DMS79 (cell line): ENCODE measurements around the gene KIF2B.
"Not testable (repeated sequence)": the region's sequence is repeated elsewhere in the genome, so short reads cannot be mapped to it uniquely, and the experiment has no call there.

Experiments used
- DNase-seq: peaks from one replicate; lab custom pipeline; 2025; lab: John Stamatoyannopoulos, UW

KIF2B gene, protein sequence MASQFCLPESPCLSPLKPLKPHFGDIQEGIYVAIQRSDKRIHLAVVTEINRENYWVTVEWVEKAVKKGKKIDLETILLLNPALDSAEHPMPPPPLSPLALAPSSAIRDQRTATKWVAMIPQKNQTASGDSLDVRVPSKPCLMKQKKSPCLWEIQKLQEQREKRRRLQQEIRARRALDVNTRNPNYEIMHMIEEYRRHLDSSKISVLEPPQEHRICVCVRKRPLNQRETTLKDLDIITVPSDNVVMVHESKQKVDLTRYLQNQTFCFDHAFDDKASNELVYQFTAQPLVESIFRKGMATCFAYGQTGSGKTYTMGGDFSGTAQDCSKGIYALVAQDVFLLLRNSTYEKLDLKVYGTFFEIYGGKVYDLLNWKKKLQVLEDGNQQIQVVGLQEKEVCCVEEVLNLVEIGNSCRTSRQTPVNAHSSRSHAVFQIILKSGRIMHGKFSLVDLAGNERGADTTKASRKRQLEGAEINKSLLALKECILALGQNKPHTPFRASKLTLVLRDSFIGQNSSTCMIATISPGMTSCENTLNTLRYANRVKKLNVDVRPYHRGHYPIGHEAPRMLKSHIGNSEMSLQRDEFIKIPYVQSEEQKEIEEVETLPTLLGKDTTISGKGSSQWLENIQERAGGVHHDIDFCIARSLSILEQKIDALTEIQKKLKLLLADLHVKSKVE

GRCh38 chr17:53822764-53823163 lies at the start of gene KIF2B:
TSS of gene KIF2B (plus strand) at chr17:53822927. CDS start at chr17:53823034, 107 bp downstream.
- no peak for DNase-seq

DNA sequence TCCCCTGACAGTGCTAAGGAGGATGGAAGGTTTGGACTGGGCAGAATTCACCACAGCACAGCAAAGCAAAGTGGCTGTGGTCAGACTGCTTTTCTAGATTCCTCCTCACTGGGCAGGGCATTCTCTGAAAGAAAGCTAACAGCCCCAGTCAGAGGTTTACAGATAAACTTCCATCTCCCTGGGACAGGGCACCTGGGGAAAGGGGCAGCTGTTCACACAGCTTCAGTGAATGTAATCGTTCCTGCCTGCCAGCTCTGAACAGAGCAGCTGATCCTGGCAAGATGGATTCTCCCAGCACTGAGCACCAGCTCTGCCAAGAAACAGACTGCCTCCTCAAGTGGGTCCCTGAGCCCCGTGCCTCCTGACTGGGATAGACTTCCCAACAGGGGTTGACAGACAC lies 42.4 kb upstream of the KIF2B start:
- DNase-seq, result no peak

DNA sequence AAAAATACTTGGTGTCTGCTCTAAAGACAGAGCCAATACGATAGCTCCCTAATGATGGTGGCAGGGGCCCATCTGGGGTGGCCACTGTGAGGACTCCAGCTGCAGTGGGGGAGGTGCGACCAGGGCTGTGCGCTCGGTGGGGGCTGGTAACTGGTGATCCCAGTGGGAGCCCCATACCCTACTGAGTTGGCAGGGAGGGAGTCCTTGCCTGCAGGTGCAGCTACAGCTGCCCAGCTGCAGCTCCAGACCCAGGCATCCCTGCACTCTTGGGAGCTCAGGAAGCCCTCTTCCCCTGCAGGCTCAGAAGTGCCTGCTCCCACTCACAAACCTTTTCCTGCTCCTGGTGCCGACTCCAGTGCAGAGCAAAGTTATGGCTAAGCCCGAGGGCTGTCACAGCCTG lies 31.2 kb upstream of the KIF2B start:
- no peak for DNase-seq

- DNase-seq, result no peak
Observed at GRCh38 chr17:53792451-53792850, 30.3 kb upstream of the KIF2B start.

- no peak for DNase-seq
Observed at GRCh38 chr17:53792997-53793396, 29.7 kb upstream of the KIF2B start.

DNA sequence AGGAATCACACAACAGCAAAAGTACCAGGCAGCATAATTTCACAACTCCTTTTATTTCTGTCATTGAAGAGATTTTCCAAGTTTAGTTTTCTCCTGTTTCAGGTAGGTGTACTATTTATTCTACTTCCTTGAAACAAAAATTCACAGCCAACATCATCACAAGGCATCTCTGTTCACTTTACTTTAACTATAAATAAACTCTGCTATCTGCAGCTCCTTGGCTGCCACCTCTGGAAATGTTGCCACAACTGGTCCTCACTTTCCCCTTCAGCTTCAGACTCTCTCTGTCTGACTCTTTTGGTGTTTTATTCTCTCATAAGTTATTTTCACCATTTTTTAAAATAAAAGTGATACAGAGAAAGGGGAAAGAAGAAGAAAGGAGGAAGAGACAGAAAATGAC lies 27.9 kb upstream of the KIF2B start:
- no peak for DNase-seq

GRCh38 chr17:53796642-53797041 lies 26.1 kb upstream of the KIF2B start:
- DNase-seq, result no peak

- no peak for DNase-seq
Observed at GRCh38 chr17:53797501-53797900, 25.2 kb upstream of the KIF2B start.

DNA sequence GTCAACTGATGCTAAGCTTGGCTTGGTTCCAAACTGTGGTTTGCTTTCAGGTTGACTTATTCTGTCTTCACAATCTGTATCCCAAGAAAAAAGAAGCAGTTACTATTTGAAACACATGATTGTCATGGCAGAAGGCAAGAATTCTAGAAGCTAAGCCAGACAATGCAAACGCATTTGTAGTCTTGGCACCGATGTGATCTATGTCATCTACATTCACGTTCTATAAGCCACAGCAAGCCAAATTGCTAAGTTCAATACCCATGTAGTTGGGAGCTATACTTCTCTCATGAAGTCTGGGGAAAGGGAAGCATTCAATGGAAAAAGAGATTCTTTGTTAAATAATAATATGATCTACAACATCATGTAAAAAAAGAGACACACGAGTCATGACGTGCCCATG lies 18.3 kb upstream of the KIF2B start:
- no peak for DNase-seq

- DNase-seq, result no peak
Observed at GRCh38 chr17:53806473-53806872, 16.3 kb upstream of the KIF2B start.

- DNase-seq, result no peak
Observed at GRCh38 chr17:53807286-53807685, 15.4 kb upstream of the KIF2B start.

DNA sequence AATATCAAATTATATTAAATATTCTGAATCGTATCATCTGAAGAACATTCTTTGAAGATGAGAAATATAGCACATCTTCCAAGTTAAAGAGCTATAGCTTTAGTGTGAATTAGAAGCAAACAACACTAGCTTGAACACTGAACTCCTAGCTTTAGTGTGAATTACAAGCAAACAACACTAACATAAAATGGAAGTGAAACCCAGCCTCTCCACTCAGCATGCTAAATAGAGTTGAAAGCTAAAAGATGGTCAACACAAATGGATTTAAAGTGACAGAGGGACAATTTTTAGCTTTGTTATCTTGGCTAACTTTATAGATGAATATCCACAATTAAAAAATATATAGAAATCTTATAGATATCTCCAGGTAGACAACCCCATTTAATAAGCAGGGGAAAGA lies 4.5 kb upstream of the KIF2B start:
- DNase-seq, result no peak

- DNase-seq, result no peak
Observed at GRCh38 chr17:53818929-53819328, 3.8 kb upstream of the KIF2B start.

- DNase-seq, result no peak
Observed at GRCh38 chr17:53819956-53820355, 2.8 kb upstream of the KIF2B start.

DNA sequence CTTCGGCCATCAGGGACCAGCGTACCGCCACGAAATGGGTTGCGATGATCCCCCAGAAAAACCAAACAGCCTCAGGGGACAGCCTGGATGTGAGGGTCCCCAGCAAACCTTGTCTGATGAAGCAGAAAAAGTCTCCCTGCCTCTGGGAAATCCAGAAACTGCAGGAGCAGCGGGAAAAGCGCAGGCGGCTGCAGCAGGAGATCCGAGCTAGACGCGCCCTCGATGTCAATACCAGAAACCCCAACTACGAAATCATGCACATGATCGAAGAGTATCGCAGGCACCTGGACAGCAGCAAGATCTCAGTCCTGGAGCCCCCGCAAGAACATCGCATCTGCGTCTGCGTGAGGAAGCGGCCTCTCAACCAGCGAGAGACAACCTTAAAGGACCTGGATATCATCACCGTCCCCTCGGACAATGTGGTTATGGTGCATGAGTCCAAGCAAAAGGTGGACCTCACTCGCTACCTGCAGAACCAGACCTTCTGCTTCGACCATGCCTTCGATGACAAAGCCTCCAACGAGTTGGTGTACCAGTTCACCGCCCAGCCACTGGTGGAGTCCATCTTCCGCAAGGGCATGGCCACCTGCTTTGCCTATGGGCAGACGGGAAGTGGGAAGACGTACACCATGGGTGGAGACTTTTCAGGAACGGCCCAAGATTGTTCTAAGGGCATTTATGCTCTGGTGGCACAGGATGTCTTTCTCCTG lies 769 bp downstream of the KIF2B start:
- no peak for DNase-seq

GRCh38 chr17:53834771-53835170 lies 12.0 kb downstream of the KIF2B start:
- not testable (repeated sequence) for DNase-seq

- DNase-seq, result no peak
Observed at GRCh38 chr17:53837131-53837530, 14.4 kb downstream of the KIF2B start.

- no peak for DNase-seq
Observed at GRCh38 chr17:53844491-53845107, 21.9 kb downstream of the KIF2B start.

GRCh38 chr17:53871128-53871527 lies 48.4 kb downstream of the KIF2B start:
- DNase-seq, result not testable (repeated sequence)
